ELR (cell line): ENCODE data around the gene NBEA.

Source experiments
- DNase-seq: peaks from one replicate; pipeline ENCODE4 v3.0.0-alpha.2; 2015; ENCODE audit warnings: low read depth

Gene NBEA

GRCh38 chr13:35594096-35594495 is 652.0 kb downstream of the NBEA start:
- DNase-seq: no peak

- no peak for DNase-seq
These were observed 653.1 kb downstream of the NBEA start for GRCh38 chr13:35595181-35595580.

DNA sequence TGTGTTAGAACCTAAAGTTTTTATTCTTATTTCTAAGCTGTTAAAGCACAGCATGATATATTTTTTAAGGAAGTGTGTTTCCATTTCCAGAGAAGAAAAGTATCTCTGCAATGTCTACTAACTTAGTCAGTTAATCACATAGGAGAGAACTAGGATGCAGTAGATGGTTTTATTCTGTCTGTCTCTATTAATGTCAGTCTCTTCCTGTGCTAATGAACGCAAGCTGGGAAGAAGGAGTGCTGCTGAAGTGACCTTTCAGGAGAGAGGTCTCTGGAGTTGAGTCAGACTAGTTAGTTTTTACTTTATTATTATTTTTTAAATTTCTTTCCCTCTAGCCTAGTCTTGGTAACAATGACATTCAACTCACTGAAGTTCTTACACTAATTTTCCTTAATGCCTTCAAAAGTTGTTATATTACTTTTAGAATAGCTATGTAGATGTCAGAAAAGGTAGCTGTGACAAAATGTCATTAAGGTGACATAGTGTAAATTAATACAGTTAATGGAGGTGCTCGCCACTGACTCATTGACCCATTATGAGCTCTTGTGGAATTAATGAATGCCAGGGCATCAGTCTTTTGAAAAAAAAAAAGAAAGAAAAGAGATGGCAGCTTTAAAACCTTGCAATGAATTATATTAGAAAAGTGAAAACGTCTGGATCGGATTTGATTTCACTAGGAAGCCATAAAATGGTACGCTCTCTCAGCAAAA is 654.4 kb downstream of the NBEA start:
- DNase-seq: no peak

- no peak for DNase-seq
These were observed 655.4 kb downstream of the NBEA start for GRCh38 chr13:35597451-35597850.

GRCh38 chr13:35598233-35598632 is 656.2 kb downstream of the NBEA start:
- no peak for DNase-seq

DNA sequence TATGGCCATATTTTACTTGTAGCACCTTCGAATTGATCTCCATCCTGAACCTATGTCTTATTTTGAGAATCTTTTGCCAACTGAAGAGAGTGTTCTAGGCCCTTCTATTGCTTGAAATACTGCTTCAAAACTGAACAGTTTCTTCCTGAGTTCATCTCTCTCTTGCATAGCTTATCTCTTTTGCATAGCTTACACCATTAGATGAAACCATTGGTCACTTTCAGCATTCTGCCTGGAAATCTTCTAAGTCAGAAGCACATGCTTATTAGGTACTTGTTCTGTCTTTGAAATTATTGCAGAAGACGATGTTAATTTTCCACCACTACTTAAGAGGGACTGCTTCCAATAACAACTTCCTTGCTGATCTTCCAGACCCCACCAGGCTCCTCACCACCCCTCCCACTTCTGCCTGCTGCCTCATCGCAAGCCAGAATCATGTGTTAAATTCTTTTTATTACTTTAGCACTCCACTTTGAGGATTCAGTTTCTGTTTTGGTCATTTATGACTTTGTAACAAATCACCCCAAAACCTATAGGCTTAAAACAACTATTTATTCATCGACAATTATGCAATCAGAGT is 656.8 kb downstream of the NBEA start:
- DNase-seq: no peak

DNA sequence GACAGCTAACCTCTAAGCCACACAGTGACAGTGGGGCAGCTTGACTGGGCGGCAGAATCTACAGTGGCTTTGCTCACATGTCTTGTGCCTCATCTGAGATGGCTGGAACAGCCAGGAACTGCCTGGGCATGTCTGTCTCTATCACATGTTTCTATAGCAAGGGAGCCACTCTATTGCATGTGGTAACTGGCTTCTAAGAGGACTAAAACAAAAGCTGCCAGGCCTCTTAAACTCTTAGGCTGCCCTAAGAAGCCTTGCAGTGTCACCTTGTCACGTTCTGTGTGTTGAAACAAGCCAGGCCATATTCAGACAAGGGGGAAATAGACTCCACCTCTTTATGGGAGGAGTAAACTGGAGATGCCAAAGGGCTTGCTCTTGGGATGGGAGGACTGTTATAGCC is 657.3 kb downstream of the NBEA start:
- no peak for DNase-seq

- DNase-seq: no peak
These were observed 658.1 kb downstream of the NBEA start for GRCh38 chr13:35600137-35600536.

DNA sequence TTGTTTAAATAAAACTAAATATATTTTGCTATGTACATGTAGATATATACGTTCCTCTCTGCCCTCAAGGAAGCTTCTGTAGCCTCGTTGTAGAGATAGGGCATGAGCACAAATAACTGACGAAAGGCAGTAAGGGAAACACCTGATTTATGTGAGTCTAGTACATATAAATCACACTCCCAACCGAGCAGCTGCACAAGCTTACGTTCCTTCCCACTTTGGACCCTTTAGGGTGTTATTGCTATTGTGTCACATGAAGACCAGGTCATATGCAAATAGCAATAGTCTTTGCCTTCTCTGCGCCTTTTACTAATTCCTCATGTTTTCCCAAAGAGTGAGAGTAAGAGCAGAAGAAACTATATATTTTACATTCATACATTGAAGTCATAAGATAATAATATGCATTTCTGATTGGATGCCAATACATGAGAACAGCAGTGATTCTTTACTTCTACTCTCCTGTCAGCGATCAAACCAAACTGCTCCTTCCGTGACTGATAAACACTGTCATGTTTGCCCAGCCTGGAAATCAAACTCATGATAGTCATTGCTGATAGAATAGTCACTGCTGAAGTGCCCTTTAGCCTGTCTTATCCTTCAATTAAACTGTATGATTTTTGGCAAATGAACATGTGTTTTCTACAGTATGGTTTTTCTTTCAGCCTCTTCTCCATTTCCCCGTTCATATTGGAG is 661.7 kb downstream of the NBEA start:
- no peak for DNase-seq

DNA sequence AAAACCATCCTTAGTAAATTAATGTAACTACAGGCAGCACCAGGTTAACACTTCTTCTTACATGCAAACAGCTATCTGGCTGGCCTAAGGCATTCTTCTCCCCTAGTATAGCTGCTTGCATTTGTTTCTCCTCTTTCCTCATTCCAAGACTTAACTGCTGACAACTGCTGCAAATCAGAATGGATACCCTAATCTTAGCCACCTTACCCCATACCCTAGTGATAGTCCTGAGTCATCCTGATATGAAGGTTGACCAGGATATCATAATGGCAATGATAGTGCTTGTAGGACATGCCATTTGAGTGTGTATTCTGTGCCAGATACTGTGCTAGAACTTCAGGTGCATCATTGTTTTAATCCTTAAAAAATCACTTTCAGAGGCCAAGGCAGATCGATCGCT is 672.6 kb downstream of the NBEA start:
- DNase-seq: no peak

DNA sequence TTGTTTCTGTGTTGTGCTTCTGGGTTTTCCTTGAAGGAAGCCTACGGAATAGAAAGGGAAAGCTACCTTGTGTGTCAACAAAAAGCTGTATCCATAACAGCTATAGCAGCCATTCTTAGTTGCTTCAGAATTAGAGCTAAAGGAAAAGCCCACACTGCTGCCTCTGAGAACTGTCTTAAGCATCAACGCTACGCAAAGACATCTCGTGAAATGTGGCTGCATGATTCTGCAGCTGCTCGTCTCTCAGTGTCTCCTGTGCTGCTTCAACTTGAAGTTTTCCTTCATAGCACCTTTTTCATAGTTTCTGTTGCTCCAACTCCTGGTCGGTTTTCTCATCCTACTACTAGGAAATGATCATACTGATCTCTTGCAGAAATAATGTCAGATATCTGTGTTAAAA is 675.4 kb downstream of the NBEA start:
- DNase-seq: no peak

GRCh38 chr13:35618565-35619083 is 676.6 kb downstream of the NBEA start:
- DNase-seq: no peak

DNA sequence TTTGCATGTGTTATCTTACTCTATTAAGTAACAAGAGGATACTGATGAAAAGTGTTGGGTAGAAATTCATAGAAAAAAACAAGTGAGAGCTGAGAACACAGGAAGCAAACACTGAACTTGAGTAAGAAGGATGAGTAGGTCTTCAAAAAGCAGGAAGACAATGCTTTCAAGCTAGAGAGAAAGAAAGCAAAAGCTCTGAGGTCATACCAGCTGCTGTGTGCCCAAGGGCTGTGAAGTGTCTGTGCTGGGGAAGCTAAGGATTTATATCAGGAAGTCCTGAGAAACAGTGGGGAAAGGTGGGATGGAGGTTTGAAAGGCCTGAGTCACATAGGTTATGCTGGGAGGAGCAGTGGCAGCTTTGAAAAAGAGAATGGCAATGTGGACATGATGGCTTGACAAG is 679.9 kb downstream of the NBEA start:
- DNase-seq: peak; percentile 73

GRCh38 chr13:35629026-35629425 is 687.0 kb downstream of the NBEA start:
- no peak for DNase-seq

GRCh38 chr13:35630551-35631275 is 688.6 kb downstream of the NBEA start:
- peak; percentile 87 for DNase-seq

- DNase-seq: no peak
These were observed 689.6 kb downstream of the NBEA start for GRCh38 chr13:35631666-35632065.

DNA sequence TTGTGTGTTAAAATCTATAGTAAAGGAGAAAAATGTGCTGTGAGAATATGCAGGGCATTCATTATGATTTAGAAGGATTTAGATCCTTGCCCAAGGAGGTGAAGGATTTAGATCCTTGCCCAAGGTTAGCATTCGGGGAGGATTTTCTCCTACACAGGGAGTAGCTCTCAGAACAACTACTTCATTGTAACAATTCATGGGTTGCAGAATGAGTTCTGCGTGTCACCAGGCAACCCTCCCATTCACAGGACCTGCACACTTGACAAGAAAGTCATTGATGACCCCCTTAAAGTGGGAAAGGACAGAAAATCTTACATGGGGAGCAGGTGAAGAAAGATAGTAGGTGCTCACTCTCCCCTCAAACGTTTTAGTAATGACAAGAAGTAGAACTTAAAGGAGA is 701.6 kb downstream of the NBEA start:
- DNase-seq: no peak

DNA sequence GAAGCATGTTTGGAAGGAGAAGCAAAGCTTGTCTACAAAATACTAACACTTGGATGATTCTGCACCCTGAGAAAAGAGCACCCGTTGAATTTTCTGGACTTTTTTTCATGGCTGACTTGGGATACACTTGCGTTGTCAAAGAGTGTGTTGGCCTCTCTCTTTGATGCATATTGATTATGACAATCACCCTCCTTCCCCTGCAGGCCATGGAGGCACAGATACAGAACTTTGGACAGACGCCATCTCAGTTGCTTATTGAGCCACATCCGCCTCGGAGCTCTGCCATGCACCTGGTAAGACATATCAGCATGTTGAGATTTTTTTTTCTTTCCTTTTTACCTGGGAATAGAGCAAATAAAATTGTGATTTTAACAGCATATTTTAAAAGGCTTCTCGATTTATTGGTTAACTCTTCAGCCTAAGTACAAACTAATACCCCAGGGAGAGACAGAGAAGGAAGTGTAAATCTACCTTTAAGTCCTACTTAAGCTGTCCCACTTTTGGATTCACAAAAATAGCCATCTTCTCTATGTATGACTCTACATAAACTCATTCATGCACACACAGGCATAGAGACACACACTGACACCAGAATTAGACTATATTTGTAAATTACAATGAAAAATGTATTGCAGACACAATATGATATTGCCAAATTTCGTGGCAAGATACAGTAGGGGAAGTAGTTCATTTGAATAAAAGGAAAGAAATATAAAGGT is 704.1 kb downstream of the NBEA start:
- no peak for DNase-seq

GRCh38 chr13:35648201-35648600 is 706.1 kb downstream of the NBEA start:
- DNase-seq: no peak

GRCh38 chr13:35649162-35649561 is 707.1 kb downstream of the NBEA start:
- DNase-seq: no peak

GRCh38 chr13:35659796-35660195 is 717.7 kb downstream of the NBEA start:
- no peak for DNase-seq

GRCh38 chr13:35664747-35665146 is 722.7 kb downstream of the NBEA start:
- no peak for DNase-seq
